Calu3 (cell line): ENCODE results near the gene RPIA. TPM values are rescaled to one million over a fixed set of nuclear protein-coding genes. Genes with fewer than 3 reads are reported as not detected.

Source experiments
- BruUV-seq: library from RNA; stranded (reverse); fragments of 400-500 nt; replicated peaks from 2 replicates; lab custom pipeline; 2021; lab: Mats Ljungman, UMichigan
- CTCF ChIA-PET: fragments of 300-600 bp; sonication (Branson Sonifier 250); formaldehyde crosslinking; loops from one replicate; lab custom pipeline; 2022; ENCODE audit warnings: antibody characterized with exemption; lab: Charles Lee
- DNase-seq: peaks from one replicate; pipeline ENCODE4 v3.0.0; 2022
- H3K27ac Mint-ChIP-seq: one replicate; pipeline ENCODE4 v1.8.0; 2022; ENCODE audit warnings: mixed read lengths; ENCODE audit not compliant: unreplicated experiment
- H3K27me3 Mint-ChIP-seq: one replicate; pipeline ENCODE4 v1.8.0; 2022; ENCODE audit warnings: mixed read lengths; ENCODE audit not compliant: unreplicated experiment
- H3K36me3 Mint-ChIP-seq: one replicate; pipeline ENCODE4 v1.8.0; 2022; ENCODE audit warnings: mild to moderate bottlenecking, moderate library complexity, mixed read lengths; ENCODE audit not compliant: insufficient read depth, unreplicated experiment
- H3K4me1 Mint-ChIP-seq: one replicate; pipeline ENCODE4 v1.8.0; 2022; ENCODE audit warnings: mild to moderate bottlenecking, low read depth, mixed read lengths; ENCODE audit not compliant: unreplicated experiment
- H3K4me3 Mint-ChIP-seq: one replicate; pipeline ENCODE4 v1.8.0; 2022; ENCODE audit warnings: mild to moderate bottlenecking, low read depth, moderate library complexity, mixed read lengths; ENCODE audit not compliant: unreplicated experiment
- H3K9me3 Mint-ChIP-seq: one replicate; pipeline ENCODE4 v1.8.0; 2022; ENCODE audit warnings: low read depth, mixed read lengths; ENCODE audit not compliant: unreplicated experiment
- CTCF ChIP-seq: fragments of 200-600 bp; IDR thresholded peaks from one replicate; pipeline ENCODE4 v1.8.0; 2022; ENCODE audit warnings: antibody characterized with exemption; ENCODE audit not compliant: unreplicated experiment
- intact Hi-C: fragments of 100-400 bp; cut with micrococcal nuclease; formaldehyde crosslinking; loops from one replicate; pipeline ENCODE4 v1.10.0; 2022; ENCODE audit not compliant: unreplicated experiment
- total RNA-seq: library from RNA; stranded (reverse); gene quantifications from 2 replicates; pipeline ENCODE4 v1.2.3, GENCODE V29; 2022

The RPIA gene
- total RNA-seq, 1 experiment from 2014 or later = 23.8 TPM

GRCh38 chr2:88667219-88667618 is 24.3 kb upstream of the RPIA start:
- Mint-ChIP-seq H3K36me3 (no peaks in the 10 kb centered on the region), H3K27me3 (peaks cover 16% of the 10 kb centered on the region), H3K9me3 (no peaks in the 10 kb centered on the region), H3K27ac (no peak overlapping the region), H3K4me1 (peaks cover 12% of the 10 kb centered on the region), H3K4me3 (no peak overlapping the region)
- CTCF ChIA-PET = no interaction called here
- TF ChIP-seq CTCF = no peak
- intact Hi-C loops = no loop called here
- no TSS peak for BruUV-seq
- no peak for DNase-seq

GRCh38 chr2:88668862-88669261 is 22.6 kb upstream of the RPIA start:
- CTCF ChIA-PET = interaction anchor here (1.0 to 1.5 kb wide), 4 partner anchors 9 to 78 kb away, joined by 3 to 10 read pairs (median 6); no protein-coding TSS in a partner anchor
- intact Hi-C loops = loop anchor here (1.0 to 2.0 kb wide), 2 partner anchors 42 to 78 kb away; partner anchors contain the start of gene EIF2AK3
- no peaks in the 10 kb centered on the region for H3K9me3 Mint-ChIP-seq
- TF ChIP-seq CTCF = no peak
- H3K4me1 Mint-ChIP-seq = peaks cover 12% of the 10 kb centered on the region
- H3K27ac Mint-ChIP-seq = no peak overlapping the region
- no peaks in the 10 kb centered on the region for H3K36me3 Mint-ChIP-seq
- no peak overlapping the region for H3K4me3 Mint-ChIP-seq
- DNase-seq = no peak
- peaks cover 19% of the 10 kb centered on the region for H3K27me3 Mint-ChIP-seq
- BruUV-seq = no TSS peak

GRCh38 chr2:88669482-88670214 is 21.8 kb upstream of the RPIA start:
- Mint-ChIP-seq H3K27me3 (peaks cover 27% of the 10 kb centered on the region), H3K27ac (no peak overlapping the region), H3K4me1 (peaks cover 12% of the 10 kb centered on the region), H3K4me3 (no peak overlapping the region), H3K36me3 (no peaks in the 10 kb centered on the region), H3K9me3 (no peaks in the 10 kb centered on the region)
- DNase-seq = peak; percentile 54
- peak; percentile 46 for TF ChIP-seq CTCF
- BruUV-seq = no TSS peak
- CTCF ChIA-PET = interaction anchor here (0.5 to 1.5 kb wide), 8 partner anchors 10 to 485 kb away, joined by 3 to 10 read pairs (median 4); partner anchors contain the start of gene EIF2AK3
- intact Hi-C loops = loop anchor here (1.0 to 2.0 kb wide), 2 partner anchors 43 to 78 kb away; partner anchors contain the start of gene EIF2AK3

GRCh38 chr2:88671786-88672427 is 19.6 kb upstream of the RPIA start:
- H3K36me3 Mint-ChIP-seq = no peaks in the 10 kb centered on the region
- intact Hi-C loops = no loop called here
- peaks cover 7% of the 10 kb centered on the region for H3K4me1 Mint-ChIP-seq
- peak; percentile 5 for DNase-seq
- no peak overlapping the region for H3K27ac Mint-ChIP-seq
- peaks cover 29% of the 10 kb centered on the region for H3K27me3 Mint-ChIP-seq
- peak; percentile 78 for TF ChIP-seq CTCF
- no TSS peak for BruUV-seq
- H3K4me3 Mint-ChIP-seq = no peak overlapping the region
- H3K9me3 Mint-ChIP-seq = no peaks in the 10 kb centered on the region
- CTCF ChIA-PET = interaction anchor here (1.0 to 1.2 kb wide), 3 partner anchors 44 to 81 kb away, joined by 3 to 6 read pairs (median 4); partner anchors contain the start of gene EIF2AK3
